Activated T-cell treated with anti-CD3 and anti-CD28 coated beads, Interleukin-2, amount 50 U/mL, for 1 hour (primary cell): Measurements from ENCODE around the gene HHAT.

Source experiments
- DNase-seq: peaks from one replicate; pipeline ENCODE4 v3.0.0-alpha.2; 2020

Gene HHAT

DNA sequence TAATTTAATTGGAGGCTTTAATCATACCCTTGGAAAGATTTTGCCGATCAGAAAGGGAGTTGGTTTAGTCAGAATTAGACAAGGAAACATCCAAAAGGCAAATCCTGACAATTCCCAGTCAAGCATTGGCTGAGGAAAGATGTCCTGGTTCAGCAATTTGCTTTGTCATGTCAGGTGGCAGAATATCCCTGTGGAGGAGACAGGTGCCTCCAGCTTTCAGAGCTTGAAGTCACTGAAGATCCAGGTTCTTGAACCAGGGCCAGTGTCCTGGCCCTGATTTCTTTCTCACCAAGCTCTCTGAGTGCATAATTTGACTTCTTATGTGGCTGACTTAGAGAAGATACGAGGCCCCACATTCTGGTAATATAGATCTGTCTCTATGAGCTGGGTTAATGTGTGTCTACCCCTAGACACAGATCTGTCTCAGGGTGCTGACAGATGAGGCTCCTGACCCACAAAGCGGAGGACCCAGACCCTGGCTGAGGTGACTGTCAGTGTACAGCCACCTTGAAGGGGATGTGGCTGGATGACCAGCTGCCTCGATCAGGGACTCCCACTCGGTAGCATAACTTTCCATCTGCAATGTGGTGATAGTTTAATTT is 118.9 kb downstream of the HHAT start:
- no peak for DNase-seq

DNA sequence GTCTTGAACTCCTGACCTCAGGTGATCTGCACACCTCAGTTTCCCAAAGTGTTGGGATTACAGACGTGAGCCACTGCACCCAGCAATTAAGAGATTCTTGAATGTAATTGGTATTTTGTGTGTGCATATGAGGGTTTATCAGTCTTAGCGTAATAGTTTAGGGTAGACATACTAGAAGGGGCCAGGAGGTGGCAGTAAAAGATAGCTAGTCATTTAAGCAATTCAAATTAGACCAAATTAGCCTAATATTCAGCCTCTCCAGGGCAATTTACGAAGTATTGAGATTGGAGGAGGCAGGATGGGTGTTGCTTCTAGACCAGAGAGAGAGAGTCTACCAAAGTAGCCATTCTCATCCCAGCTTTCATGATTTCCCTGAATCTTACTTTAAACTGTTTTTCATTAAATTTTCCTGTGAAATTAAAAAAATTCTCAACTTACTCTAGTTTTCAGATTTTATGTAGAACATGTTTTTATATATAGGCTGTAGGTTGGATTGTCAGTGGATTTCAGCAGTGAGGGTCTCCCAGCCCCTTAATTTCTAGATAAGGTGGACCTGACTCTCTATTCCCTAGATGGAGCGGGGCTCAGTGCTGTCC is 119.7 kb downstream of the HHAT start:
- no peak for DNase-seq

DNA sequence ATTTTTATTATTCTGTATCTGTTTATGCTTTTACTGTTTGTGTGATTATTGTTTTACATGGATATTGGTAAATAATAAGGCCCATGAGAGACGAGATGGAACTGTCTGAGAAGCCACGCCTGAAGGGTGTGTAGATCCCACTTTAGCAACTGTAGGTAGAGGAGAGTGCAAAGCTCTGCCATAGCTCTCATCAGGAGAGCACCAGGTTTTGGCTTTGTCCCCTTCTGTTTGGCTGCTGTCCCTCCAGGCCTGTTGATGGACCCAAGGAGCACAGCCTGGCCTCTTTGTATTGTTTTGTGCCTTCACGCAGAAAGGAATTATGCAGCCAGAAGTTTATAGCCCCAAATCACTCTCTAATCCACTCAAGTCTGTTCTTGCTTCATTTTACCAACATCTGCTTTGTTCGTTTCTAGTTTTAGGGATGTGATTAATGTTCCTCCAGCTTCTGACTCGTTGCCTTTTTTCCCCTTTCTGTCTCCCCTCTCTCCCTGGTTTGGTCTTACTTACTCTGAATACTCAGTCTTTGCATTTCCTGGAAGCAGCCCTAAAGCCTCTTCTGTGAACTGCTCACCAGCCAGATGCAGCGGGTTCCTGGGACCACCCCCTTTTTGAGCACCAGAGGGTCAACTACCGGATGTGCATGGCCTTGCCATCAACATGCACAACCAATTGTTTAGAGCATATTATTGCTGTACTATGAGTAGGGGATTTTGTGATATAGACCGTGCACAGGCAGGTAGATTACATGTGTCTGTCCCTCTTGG is 127.3 kb downstream of the HHAT start:
- DNase-seq, result no peak

DNA sequence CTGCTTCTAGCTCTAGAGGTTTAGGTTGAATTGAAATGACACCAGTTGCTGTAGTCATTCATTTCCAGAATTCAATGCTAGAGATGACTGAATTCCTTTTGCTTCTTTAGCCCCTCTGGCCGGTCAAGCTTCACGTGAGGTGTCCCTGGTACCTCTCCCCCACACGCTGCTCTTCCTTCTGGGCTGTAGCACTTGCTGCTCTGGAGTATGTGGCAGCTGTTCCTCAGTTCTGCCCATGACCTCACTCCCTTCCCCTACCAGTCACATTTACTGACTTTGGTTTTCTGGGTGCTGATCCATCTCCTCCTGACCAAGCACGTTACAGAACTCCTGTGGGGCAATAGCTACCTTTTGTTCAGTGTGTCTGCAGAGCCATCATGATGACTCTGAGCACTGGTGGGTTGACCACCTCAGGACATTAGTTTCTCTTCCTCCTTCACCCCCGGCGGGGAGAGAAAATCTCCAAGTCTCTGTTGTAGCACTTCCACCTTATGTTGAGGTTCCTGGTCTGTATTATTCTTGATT is 128.1 kb downstream of the HHAT start:
- no peak for DNase-seq

DNA sequence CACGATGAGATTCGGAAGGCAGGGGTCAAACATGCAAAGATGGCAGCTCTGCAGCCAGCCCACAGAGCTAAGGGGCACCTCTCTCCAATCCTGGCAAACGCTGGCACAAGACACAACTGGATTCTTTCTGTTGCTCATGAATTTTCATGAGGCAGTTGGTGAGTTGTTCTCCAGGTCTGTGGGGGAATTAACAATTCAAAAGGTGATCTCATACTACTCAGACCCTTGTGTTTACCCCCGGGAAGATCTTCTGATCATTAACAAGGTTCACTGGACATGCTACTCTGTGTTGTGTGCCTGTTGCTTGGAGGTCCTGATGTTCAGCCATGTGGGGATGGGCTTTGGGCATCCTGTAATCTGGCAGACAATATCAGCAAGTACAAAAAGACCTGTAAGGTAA is 128.9 kb downstream of the HHAT start:
- no peak for DNase-seq

DNA sequence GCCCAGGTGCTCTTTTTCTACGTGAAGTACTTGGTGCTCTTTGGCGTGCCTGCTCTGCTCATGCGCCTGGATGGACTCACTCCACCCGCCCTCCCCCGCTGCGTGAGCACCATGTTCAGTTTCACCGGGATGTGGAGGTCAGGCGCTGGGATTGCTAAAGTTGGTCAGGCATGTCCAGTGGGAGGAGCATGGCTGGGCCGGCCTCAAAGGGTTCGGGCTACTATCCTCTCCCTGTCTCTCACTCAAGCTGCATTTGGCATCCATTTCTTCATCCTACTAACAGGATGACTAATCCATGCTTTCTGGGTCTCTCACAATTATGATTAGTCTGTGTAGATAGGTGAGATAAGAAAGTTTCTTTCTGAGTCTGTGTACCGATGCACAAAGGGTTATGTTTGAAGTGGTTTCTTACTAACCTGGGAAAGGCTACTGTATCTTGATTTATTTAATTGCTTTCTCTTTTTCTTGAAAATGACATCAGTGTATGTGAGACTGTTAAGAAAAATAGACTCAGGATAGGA is 135.9 kb downstream of the HHAT start:
- no peak for DNase-seq

DNA sequence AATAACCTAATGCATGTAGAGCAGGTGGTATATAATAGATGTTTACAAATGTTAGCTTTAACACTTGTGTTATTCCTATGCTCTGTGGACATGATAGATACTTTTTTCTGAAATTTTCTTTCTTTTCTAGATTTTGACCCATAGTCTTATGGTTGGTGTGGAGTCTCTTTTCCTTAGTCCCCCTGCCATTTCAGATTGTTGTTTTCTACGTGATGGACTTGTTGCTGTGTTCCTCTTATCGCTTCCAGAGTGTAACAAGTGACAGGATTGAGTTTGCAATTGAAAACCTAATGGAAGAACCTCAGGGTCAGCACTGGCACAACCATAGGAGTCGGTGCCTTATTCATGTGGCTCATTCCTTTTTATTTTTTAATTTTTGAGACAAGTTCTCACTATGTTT is 136.4 kb downstream of the HHAT start:
- DNase-seq, result no peak

DNA sequence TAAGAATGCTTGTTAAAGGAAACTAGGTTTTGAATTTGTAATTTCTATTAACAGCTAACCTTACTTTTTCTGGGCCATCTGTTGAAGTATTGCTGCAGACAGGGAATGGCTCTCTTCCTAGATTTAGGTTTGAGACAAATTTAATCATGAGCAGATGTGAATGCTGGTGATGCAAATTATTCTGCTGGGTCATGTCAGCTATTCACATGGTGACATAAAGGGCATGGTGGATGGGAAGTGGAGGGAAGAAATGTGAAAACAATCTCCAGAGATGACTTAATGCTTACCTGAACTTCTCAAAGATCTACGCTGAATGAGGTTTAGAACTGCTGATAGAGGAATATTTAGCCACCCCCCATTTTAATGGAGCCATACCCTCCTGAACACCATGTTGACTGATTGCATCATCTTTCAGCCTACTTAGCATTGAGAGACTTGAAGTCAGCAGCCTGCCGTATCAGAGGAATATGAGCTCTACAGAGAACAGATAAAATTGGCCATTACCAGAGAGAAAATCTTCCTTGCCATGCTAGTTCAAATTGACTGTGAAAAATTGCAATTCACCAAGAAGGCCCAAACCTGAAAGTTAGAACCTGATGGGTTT is 138.8 kb downstream of the HHAT start:
- DNase-seq, result no peak

DNA sequence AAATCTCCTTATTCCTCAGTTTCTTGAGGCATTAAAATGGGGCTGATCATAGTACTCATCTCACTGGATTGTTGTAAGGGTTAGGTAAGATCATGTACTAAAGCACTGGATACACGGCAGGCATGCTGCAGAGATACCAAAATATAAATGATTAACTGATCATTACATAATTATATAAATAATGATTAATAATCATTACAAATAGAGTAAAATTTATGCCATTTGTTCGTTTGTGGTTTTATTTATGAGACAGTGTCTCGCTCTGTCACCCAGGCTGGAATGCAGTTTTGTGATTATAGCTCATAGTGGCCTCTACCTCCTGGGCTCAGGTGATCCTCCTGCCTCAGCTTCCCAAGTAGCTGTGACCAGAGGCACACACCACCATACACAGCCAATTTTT is 140.7 kb downstream of the HHAT start:
- no peak for DNase-seq

DNA sequence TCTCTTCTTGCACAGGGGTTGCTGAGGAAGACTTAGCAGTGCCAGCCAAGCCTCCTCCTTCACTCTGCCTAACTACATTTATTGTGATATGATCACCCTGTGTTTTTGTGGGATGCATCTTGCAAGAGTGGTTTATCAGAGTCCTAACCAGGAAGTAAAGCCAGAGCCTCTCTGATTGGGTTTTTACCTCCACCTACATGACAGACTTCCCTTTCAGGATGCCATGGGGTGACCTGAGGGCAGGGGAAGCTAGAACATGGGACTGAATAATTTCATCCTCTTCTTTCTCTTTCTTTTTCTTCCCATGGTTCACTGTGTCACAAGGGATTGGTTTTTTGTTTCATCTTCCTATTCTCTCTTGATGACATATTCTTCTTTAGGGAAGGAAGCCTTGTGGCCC is 146.6 kb downstream of the HHAT start:
- DNase-seq, result no peak

DNA sequence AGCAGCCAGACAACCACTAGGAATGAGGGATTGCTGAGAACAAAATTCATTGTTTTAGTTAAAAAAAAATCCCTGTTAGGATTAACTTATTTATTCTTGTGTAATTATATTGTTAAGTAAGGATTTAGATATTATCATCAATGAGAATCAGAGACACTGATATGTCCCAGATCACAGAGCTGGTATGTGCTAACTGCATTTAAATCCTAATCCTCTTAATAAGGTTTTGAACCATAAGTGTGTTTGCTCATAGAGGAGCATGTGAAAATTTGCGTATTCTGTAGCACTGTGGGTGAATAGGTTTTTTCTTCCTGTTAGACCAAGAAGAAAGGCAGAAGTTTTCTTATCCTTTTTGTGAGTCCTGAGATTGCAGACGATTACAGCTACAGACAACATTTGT is 147.1 kb downstream of the HHAT start:
- DNase-seq, result no peak

DNA sequence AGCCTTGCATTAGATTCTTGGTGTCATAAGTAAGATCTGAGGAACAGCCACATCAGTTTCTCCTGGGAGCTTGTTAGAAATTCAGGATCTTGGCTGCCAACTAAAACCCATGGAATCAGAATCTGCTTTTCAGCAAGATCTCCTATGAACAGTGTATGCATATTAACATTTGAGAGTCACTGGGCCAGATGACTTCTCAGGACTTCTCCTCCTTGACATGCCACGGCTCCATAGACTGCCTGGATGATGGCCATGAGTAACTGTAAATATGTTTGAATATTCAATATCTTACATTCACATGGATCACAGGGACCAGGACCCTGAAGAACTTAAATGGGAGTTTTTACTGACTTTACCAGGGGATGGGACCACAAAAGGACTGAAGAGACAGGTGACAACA is 148.0 kb downstream of the HHAT start:
- no peak for DNase-seq

DNA sequence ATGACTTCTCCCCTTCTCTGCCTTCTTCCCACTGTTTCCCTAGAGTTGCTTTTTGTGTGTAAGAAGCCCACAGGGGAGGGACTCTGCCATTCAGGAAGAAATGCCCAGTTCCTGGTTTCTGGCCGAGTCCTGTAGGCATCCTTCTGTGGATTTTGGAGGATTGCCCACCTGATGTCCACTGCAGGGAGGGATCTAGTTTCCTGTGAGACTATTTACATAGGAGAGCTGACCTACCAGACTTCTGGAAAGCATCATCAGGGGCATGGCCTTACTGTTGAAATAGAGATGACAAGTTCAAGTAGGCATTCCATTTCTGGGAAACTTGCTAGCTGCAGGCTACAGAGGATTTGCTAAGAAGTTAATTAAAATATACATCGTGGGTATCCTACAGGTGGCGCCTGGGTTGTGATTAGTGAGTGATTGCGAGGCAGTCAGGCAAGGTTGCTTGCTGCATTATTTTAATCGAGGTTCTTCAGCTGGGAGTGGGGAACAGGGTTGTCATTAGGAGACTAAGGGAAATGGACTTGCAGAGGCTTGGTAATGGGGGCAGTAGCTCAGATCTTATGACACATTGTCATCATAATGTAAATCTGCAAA is 148.7 kb downstream of the HHAT start:
- DNase-seq, result no peak

DNA sequence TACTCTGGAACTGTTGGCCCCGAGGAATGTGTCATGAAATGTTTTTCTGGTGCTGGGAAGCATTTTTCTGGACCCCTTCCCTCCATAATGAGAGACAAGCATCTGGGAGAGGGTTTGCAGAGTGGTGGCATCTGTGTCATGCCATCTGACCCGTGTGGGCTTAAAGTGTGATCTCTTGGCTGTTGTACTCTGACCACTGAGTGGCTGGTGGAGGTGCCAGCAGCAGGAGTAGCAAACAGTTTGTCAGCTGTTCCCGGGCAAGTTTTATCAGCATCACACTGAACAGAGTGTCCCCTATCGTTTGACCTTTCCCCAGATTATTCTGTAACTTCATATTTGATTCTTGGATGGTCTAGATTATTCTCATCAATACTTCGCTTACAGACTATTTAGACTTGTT is 150.1 kb downstream of the HHAT start:
- no peak for DNase-seq

DNA sequence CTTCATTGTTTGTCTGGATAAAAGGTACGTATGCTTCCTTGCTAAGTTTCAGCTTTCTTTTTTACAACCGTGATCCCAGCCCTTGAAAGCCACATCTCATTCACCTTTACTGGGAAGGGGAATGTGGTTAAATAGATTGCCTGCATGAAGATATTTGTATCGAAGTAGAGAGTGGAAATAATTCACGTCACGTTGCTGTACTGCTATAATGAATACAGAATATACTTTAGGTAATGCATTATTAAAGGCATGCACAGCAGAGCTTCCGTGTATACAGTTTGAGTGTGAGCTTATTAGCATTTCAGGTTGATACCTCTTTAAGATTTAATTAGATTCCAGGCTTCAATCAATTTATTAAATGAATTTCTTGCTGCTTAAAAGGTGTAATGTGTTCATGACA is 153.8 kb downstream of the HHAT start:
- no peak for DNase-seq

DNA sequence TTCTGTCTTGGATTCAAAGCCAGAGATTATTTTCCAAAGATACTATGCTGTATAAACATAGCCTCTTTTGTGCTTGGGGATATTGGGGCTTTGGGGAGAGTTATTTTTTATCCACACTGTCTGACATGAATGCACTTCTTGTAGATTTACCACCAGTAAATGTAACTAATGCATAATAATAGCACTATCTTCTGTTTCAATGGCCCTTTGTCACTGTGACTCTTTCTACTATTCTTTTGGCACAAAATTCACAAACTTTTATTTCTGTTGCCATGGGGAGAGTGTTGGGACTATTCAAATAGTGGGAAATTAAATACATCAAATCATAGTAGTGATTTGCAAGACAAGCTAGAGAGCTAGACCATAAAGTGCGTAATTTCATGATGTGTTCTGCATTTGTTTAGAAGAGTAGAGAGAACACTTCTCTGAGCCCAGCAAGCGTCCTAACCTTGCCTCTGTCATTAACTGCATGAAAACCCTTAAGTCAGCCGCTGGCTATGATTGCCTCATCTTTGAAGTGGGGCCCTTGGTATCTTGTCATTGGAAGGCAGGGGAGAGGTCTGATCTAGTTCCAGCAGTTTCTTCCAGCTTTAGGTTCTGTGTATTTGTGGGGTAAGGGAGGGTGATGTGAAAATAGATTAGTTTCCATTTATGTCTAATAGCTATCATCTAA is 154.4 kb downstream of the HHAT start:
- no peak for DNase-seq

DNA sequence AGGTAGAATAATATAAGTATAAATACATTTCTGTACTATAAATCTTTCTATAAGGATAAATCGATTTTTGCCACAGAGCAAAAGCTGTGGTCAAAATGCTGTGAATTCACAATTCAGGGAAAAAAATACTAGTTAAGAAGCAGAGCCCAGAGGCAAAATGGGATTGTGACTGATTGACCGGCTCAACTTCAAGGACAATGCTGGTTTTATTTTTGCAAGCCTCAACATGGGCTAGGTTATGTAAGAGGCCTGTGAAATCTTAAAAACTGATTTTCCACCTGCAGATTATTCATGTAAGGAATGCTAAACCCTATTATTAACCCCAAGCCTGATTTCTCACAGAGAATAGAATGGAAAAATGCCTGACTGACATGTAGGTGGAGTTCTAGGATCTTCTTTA is 155.1 kb downstream of the HHAT start:
- DNase-seq, result no peak

DNA sequence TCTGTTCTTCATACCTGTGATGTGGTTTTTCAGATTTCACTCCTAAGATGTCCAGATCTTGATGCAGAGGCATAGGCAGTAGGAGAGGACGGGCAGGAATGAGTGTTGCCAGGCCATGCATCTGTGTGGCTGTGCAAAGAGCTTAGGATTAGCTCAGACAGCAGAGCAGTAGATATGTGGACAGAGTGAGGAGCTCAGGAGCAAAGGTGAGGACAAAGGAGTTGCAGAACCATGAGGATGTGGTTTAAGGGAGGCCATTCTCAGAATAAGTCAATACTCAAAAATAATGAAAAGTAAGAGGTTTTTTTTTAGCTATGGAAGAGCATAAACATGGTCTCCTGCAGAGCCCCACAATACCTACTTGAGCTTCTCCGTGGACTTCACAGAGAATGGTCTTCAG is 158.3 kb downstream of the HHAT start:
- no peak for DNase-seq

DNA sequence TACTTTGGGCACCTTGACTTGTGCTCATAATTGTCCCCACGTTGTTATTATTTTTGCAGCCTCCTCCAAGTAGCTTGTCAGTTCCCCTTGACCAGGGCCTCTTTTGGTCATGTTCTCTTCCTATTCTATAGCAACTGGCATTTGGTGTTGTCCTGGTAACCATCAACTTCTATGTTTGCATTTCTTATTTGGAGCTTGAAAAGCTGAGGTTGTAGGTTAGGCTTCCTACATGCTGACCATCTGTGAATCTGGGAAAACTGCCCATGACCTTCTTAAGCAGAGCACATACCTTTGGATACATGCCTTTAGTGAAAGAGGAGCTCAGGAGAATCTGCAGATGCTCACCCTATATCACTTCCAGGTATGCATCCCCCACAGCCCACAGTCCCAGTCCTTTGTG is 160.8 kb downstream of the HHAT start:
- DNase-seq, result no peak

DNA sequence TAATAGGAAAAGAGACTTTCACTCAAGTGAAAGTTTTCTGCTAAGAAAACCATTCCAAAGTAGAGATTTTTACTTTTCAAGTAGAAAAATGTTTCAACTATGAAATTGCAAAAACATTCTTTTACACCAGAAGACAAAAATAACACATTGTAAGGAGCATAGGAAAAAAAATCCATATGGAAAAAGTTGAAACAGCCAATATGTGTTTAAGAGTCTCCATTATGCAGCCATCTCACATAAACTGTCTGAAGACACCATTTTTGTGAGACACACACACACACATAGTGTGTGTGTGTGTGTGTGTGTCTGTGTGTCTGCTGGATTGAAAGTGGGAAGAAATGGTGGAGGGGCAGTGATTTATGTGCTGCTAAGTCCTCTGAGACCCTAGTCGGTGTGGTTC is 162.1 kb downstream of the HHAT start:
- no peak for DNase-seq

DNA sequence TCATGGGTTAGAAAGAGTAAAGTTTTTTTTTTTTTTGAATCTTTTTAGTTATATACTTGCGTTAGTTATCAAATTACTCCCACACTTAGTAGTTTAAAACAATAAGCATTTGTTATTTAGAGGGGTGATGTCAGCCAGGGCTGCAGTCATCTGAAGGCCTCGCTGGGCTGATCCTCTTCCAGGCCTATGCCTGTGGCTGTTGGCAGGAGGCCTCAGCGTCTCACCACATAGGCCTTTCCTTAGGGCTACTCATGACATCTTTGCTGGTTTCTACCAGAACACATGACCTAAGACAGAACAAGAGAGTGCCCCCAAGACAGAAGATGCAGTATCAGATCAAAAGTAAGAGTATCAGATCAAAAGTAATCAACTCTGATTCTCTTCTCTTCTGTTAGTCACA is 167.4 kb downstream of the HHAT start:
- DNase-seq, result no peak

DNA sequence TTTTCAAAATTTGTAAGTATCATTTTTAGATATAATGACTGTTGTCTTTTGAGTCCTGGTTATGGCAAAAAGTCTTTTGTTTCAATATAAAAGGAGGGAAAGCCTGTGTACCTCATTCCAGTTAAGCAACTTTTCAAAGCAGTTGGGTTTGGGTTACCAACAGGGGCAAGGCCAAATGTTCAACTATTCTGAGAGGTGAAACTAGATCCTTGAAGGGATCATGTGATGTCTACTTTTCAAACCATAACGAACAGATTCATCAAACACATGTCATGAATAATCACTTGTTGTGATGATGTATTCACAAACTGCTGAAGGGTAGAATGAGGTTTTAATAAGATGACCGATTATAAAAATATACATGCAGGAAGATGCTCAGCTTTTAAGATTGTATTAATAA is 171.3 kb downstream of the HHAT start:
- DNase-seq, result no peak

DNA sequence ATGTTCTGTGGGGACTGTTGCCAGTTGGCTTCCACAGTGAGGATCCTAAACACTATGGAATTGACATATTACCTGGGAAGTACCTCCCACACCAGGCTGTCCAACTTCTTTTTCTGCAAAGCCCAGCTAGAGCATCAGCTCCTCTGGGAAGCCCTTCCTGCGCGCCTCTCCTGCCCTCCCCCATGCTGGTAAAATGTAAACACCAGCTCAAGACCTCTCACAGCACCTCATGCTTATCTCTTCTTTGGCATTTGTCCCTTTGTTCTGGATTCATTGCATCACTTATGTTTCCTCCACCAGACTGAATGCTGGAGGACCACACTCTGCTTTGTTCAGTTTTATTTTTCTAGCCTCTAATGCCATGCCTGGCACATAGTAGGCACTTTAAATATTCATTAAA is 172.1 kb downstream of the HHAT start:
- no peak for DNase-seq
